Neural progenitor cell (in vitro differentiated cells): ENCODE measurements around the gene OR52D1. TPM values are rescaled to one million over a fixed set of nuclear protein-coding genes. Genes with fewer than 3 reads are reported as not detected.

Source experiments
- DNase-seq: peaks from one replicate; pipeline ENCODE4 v3.0.0-alpha.2; 2016; ENCODE audit warnings: low spot score
- H2AFZ ChIP-seq: fragments of 200-600 bp; sonication (generic); replicated peaks from 2 replicates; pipeline ENCODE4 v1.6.1; 2016; ENCODE audit warnings: antibody characterized with exemption
- H3F3A ChIP-seq: fragments of 200-600 bp; sonication (generic); 2 replicates; pipeline ENCODE4 v1.6.1; 2016; ENCODE audit warnings: antibody characterized with exemption, low read depth
- H3K27ac ChIP-seq: fragments of 200-600 bp; sonication (generic); 2 replicates; pipeline ENCODE4 v1.5.1; 2016; ENCODE audit warnings: mild to moderate bottlenecking
- H3K27me3 ChIP-seq: fragments of 200-600 bp; sonication (generic); 2 replicates; pipeline ENCODE4 v1.6.1; 2016; ENCODE audit warnings: mild to moderate bottlenecking, moderate library complexity
- H3K36me3 ChIP-seq: fragments of 200-600 bp; sonication (generic); 2 replicates; pipeline ENCODE4 v1.5.1; 2016
- H3K4me1 ChIP-seq: fragments of 200-600 bp; sonication (generic); 2 replicates; pipeline ENCODE4 v1.6.1; 2016; ENCODE audit warnings: mixed run types
- H3K4me2 ChIP-seq: fragments of 200-600 bp; sonication (generic); 2 replicates; pipeline ENCODE4 v1.6.1; 2016
- H3K4me3 ChIP-seq: fragments of 200-600 bp; sonication (generic); 2 replicates; pipeline ENCODE4 v1.5.1; 2016
- H3K79me2 ChIP-seq: fragments of 200-600 bp; sonication (generic); 2 replicates; pipeline ENCODE4 v1.6.1; 2016; ENCODE audit warnings: low read depth
- H3K9ac ChIP-seq: fragments of 200-600 bp; sonication (generic); 2 replicates; pipeline ENCODE4 v1.6.1; 2016
- H3K9me3 ChIP-seq: fragments of 200-600 bp; sonication (generic); 2 replicates; pipeline ENCODE4 v1.5.1; 2016; ENCODE audit warnings: low read depth
- H4K20me1 ChIP-seq: fragments of 200-600 bp; sonication (generic); 2 replicates; pipeline ENCODE4 v1.6.1; 2016; ENCODE audit warnings: low read depth
- H3K27ac Mint-ChIP-seq: 3 replicates; pipeline ENCODE4 v1.8.0; 2021; ENCODE audit warnings: mixed read lengths
- H3K27me3 Mint-ChIP-seq: 2 replicates; pipeline ENCODE4 v1.8.0; 2022; ENCODE audit warnings: low read depth, mild to moderate bottlenecking, inconsistent platforms, moderate library complexity, mixed read lengths; ENCODE audit not compliant: insufficient read depth
- H3K36me3 Mint-ChIP-seq: 3 replicates; pipeline ENCODE4 v1.8.0; 2021; ENCODE audit warnings: mixed read lengths
- H3K4me1 Mint-ChIP-seq: 3 replicates; pipeline ENCODE4 v1.8.0; 2021; ENCODE audit warnings: mixed read lengths
- H3K4me3 Mint-ChIP-seq: 3 replicates; pipeline ENCODE4 v1.8.0; 2021; ENCODE audit warnings: mild to moderate bottlenecking, moderate library complexity, mixed read lengths
- H3K9me3 Mint-ChIP-seq: 3 replicates; pipeline ENCODE4 v1.8.0; 2020; ENCODE audit warnings: mixed read lengths
- EZH2 ChIP-seq: fragments of 200-600 bp; sonication (generic); IDR thresholded peaks from 2 replicates; pipeline ENCODE4 v1.6.1; 2017; ENCODE audit warnings: antibody characterized with exemption, mild to moderate bottlenecking, moderate library complexity
- EZH2phosphoT487 ChIP-seq: fragments of 200-600 bp; sonication (generic); IDR thresholded peaks from 2 replicates; pipeline ENCODE4 v1.6.1; 2017; ENCODE audit warnings: antibody characterized with exemption
- total RNA-seq: library from RNA; depleted of rRNA; stranded (reverse); fragments of >200 nt; gene quantifications from 2 replicates; pipeline ENCODE4 v1.2.3, GENCODE V29; 2015; ENCODE audit warnings: low replicate concordance
- TF ChIP-seq, protein P1 (sequence below): fragments of 200-600 bp; sonication (generic); IDR thresholded peaks from 2 replicates; pipeline ENCODE4 v1.5.1; 2017; ENCODE audit warnings: antibody characterized with exemption, mild to moderate bottlenecking

OR52D1 gene
- total RNA-seq, 1 donor from 2014 or later: not detected

GRCh38 chr11:5522308-5522707, 33.8 kb downstream of the OR52D1 start:
- Mint-ChIP-seq H3K27me3 (peaks cover 2% of the 10 kb centered on the region), H3K4me3 (no peak overlapping the region), H3K27ac (no peak overlapping the region), H3K4me1 (no peaks in the 10 kb centered on the region), H3K9me3 (no peaks in the 10 kb centered on the region), H3K36me3 (no peaks in the 10 kb centered on the region)
- H4K20me1 ChIP-seq: no peaks in the 10 kb centered on the region
- H3K79me2 ChIP-seq: no peaks in the 10 kb centered on the region
- H3K27ac ChIP-seq: no peak overlapping the region
- H3K27me3 ChIP-seq: no peaks in the 10 kb centered on the region
- no peak overlapping the region for H3K4me3 ChIP-seq
- no peak overlapping the region for H3K9ac ChIP-seq
- DNase-seq: no peak
- no peak overlapping the region for H3K4me2 ChIP-seq
- no peak overlapping the region for H2AFZ ChIP-seq
- no peaks in the 10 kb centered on the region for H3K9me3 ChIP-seq
- H3K36me3 ChIP-seq: no peaks in the 10 kb centered on the region
- H3F3A ChIP-seq: no peaks in the 10 kb centered on the region
- H3K4me1 ChIP-seq: no peaks in the 10 kb centered on the region
- TF ChIP-seq EZH2 (no peak), EZH2phosphoT487 (no peak)
- TF ChIP-seq, protein P1, sequence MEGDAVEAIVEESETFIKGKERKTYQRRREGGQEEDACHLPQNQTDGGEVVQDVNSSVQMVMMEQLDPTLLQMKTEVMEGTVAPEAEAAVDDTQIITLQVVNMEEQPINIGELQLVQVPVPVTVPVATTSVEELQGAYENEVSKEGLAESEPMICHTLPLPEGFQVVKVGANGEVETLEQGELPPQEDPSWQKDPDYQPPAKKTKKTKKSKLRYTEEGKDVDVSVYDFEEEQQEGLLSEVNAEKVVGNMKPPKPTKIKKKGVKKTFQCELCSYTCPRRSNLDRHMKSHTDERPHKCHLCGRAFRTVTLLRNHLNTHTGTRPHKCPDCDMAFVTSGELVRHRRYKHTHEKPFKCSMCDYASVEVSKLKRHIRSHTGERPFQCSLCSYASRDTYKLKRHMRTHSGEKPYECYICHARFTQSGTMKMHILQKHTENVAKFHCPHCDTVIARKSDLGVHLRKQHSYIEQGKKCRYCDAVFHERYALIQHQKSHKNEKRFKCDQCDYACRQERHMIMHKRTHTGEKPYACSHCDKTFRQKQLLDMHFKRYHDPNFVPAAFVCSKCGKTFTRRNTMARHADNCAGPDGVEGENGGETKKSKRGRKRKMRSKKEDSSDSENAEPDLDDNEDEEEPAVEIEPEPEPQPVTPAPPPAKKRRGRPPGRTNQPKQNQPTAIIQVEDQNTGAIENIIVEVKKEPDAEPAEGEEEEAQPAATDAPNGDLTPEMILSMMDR: no peak

- Mint-ChIP-seq H3K36me3 (no peaks in the 10 kb centered on the region), H3K4me1 (no peaks in the 10 kb centered on the region), H3K4me3 (no peak overlapping the region), H3K27ac (no peak overlapping the region), H3K9me3 (no peaks in the 10 kb centered on the region), H3K27me3 (peaks cover 2% of the 10 kb centered on the region)
- H3K36me3 ChIP-seq: no peaks in the 10 kb centered on the region
- H2AFZ ChIP-seq: no peak overlapping the region
- H4K20me1 ChIP-seq: no peaks in the 10 kb centered on the region
- H3K4me3 ChIP-seq: no peak overlapping the region
- no peak for DNase-seq
- H3F3A ChIP-seq: no peaks in the 10 kb centered on the region
- H3K27ac ChIP-seq: no peak overlapping the region
- H3K9ac ChIP-seq: no peak overlapping the region
- TF ChIP-seq, protein P1: no peak
- TF ChIP-seq EZH2phosphoT487: no peak
- TF ChIP-seq EZH2: no peak
- H3K4me2 ChIP-seq: no peak overlapping the region
- no peaks in the 10 kb centered on the region for H3K9me3 ChIP-seq
- no peaks in the 10 kb centered on the region for H3K4me1 ChIP-seq
- H3K27me3 ChIP-seq: no peaks in the 10 kb centered on the region
- no peaks in the 10 kb centered on the region for H3K79me2 ChIP-seq
Observed at GRCh38 chr11:5524756-5525155, 36.3 kb downstream of the OR52D1 start.

DNA sequence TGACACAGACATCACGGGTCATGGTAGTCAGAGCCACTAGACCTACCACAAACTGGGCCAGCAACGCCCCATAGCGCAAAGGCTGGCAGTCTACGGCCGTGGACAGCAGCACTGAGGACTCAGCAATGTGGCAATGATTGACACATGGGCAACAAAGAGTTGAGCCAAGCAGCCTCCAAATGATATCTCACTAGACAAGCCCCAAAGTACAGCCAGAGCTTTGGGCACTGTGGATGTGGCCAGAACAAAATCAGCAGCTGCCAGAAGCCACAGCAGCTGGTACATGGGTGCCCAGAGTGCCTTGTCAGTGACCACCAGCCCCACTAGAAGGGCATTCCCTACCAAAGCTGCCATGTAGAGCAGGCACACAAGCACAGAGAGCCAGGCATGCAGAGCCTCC, 39.2 kb downstream of the OR52D1 start:
- no peaks in the 10 kb centered on the region for H3K4me1 ChIP-seq
- no peaks in the 10 kb centered on the region for H3K79me2 ChIP-seq
- TF ChIP-seq EZH2phosphoT487 (no peak), EZH2 (no peak)
- TF ChIP-seq, protein P1: no peak
- no peak overlapping the region for H3K4me3 ChIP-seq
- no peaks in the 10 kb centered on the region for H3K4me1 Mint-ChIP-seq
- H3K9me3 ChIP-seq: no peaks in the 10 kb centered on the region
- no peak overlapping the region for H3K27ac ChIP-seq
- H3K9me3 Mint-ChIP-seq: no peaks in the 10 kb centered on the region
- H3K4me2 ChIP-seq: no peak overlapping the region
- H3K4me3 Mint-ChIP-seq: no peak overlapping the region
- H3K27me3 ChIP-seq: no peaks in the 10 kb centered on the region
- no peak overlapping the region for H2AFZ ChIP-seq
- no peaks in the 10 kb centered on the region for H3K36me3 Mint-ChIP-seq
- no peak overlapping the region for H3K27ac Mint-ChIP-seq
- H3F3A ChIP-seq: no peaks in the 10 kb centered on the region
- H3K36me3 ChIP-seq: no peaks in the 10 kb centered on the region
- H3K27me3 Mint-ChIP-seq: no peaks in the 10 kb centered on the region
- no peaks in the 10 kb centered on the region for H4K20me1 ChIP-seq
- DNase-seq: no peak
- H3K9ac ChIP-seq: no peak overlapping the region

GRCh38 chr11:5528495-5528894, 40.0 kb downstream of the OR52D1 start:
- no peak overlapping the region for H3K4me2 ChIP-seq
- H3K9ac ChIP-seq: no peak overlapping the region
- H3K36me3 ChIP-seq: no peaks in the 10 kb centered on the region
- H3K79me2 ChIP-seq: no peaks in the 10 kb centered on the region
- H2AFZ ChIP-seq: no peak overlapping the region
- no peaks in the 10 kb centered on the region for H3K27me3 Mint-ChIP-seq
- no peaks in the 10 kb centered on the region for H3K36me3 Mint-ChIP-seq
- H3K4me3 Mint-ChIP-seq: no peak overlapping the region
- DNase-seq: no peak
- H3K9me3 ChIP-seq: no peaks in the 10 kb centered on the region
- H4K20me1 ChIP-seq: no peaks in the 10 kb centered on the region
- no peak overlapping the region for H3K27ac ChIP-seq
- H3K4me3 ChIP-seq: no peak overlapping the region
- H3K9me3 Mint-ChIP-seq: no peaks in the 10 kb centered on the region
- no peak for TF ChIP-seq EZH2
- TF ChIP-seq, protein P1: no peak
- no peak for TF ChIP-seq EZH2phosphoT487
- no peaks in the 10 kb centered on the region for H3K4me1 ChIP-seq
- no peaks in the 10 kb centered on the region for H3K4me1 Mint-ChIP-seq
- H3K27me3 ChIP-seq: no peaks in the 10 kb centered on the region
- no peak overlapping the region for H3K27ac Mint-ChIP-seq
- no peaks in the 10 kb centered on the region for H3F3A ChIP-seq
